A549 (cell line): Measurements from ENCODE around the gene SPATA16.

Experiments used
- JUN ChIP-seq, 2 experiments: fragments of >200 bp; sonication (Bioruptor Twin); formaldehyde crosslinking; IDR thresholded peaks; 2 replicates in 1 of 2; 3 replicates in 1 of 2; pipeline ENCODE4 v1.6.1; 2016 to 2017
- POLR2A ChIP-seq: IDR thresholded peaks from 2 replicates; pipeline ENCODE4 v1.6.1; 2012; ENCODE audit warnings: mild to moderate bottlenecking, low read length
- REST ChIP-seq: fragments of 200-600 bp; sonication (generic); IDR thresholded peaks from 2 replicates; pipeline ENCODE4 v1.6.1; 2016; ENCODE audit warnings: antibody characterized with exemption, mild to moderate bottlenecking, moderate library complexity
- RFX5 ChIP-seq: fragments of 450-650 bp; IDR thresholded peaks from 2 replicates; pipeline ENCODE4 v1.7.1; 2014; ENCODE audit warnings: antibody characterized with exemption, mild to moderate bottlenecking, moderate library complexity
- RNF2 ChIP-seq: fragments of 200-600 bp; sonication (generic); IDR thresholded peaks from 2 replicates; pipeline ENCODE4 v1.6.1; 2016; ENCODE audit warnings: low read depth, mild to moderate bottlenecking, antibody characterized with exemption, moderate library complexity, borderline replicate concordance
- USF2 ChIP-seq: fragments of 450-650 bp; IDR thresholded peaks from 2 replicates; pipeline ENCODE4 v1.6.1; 2014; ENCODE audit warnings: antibody characterized with exemption
- ZSCAN20 ChIP-seq: fragments of 250-450 bp; sonication (Bioruptor Pico); IDR thresholded peaks from 2 replicates; pipeline ENCODE4 v1.8.0; 2022; ENCODE audit warnings: mild to moderate bottlenecking, moderate library complexity
- TF ChIP-seq, protein P1 (sequence below): fragments of >200 bp; sonication (Bioruptor Twin); formaldehyde crosslinking; IDR thresholded peaks from 3 replicates; pipeline ENCODE4 v1.5.1; 2016
- TF ChIP-seq, protein P2 (sequence below): fragments of 250-450 bp; sonication (Bioruptor Pico); IDR thresholded peaks from 2 replicates; pipeline ENCODE4 v1.5.0; 2021; ENCODE audit warnings: mild to moderate bottlenecking, moderate library complexity, borderline replicate concordance

GRCh38 chr3:173049360-173049759 is 91.7 kb downstream of the SPATA16 start:
- no peak for TF ChIP-seq RNF2
- TF ChIP-seq, protein P1, sequence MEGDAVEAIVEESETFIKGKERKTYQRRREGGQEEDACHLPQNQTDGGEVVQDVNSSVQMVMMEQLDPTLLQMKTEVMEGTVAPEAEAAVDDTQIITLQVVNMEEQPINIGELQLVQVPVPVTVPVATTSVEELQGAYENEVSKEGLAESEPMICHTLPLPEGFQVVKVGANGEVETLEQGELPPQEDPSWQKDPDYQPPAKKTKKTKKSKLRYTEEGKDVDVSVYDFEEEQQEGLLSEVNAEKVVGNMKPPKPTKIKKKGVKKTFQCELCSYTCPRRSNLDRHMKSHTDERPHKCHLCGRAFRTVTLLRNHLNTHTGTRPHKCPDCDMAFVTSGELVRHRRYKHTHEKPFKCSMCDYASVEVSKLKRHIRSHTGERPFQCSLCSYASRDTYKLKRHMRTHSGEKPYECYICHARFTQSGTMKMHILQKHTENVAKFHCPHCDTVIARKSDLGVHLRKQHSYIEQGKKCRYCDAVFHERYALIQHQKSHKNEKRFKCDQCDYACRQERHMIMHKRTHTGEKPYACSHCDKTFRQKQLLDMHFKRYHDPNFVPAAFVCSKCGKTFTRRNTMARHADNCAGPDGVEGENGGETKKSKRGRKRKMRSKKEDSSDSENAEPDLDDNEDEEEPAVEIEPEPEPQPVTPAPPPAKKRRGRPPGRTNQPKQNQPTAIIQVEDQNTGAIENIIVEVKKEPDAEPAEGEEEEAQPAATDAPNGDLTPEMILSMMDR, result no peak
- TF ChIP-seq POLR2A, result no peak
- TF ChIP-seq REST, result no peak
- TF ChIP-seq, protein P2, sequence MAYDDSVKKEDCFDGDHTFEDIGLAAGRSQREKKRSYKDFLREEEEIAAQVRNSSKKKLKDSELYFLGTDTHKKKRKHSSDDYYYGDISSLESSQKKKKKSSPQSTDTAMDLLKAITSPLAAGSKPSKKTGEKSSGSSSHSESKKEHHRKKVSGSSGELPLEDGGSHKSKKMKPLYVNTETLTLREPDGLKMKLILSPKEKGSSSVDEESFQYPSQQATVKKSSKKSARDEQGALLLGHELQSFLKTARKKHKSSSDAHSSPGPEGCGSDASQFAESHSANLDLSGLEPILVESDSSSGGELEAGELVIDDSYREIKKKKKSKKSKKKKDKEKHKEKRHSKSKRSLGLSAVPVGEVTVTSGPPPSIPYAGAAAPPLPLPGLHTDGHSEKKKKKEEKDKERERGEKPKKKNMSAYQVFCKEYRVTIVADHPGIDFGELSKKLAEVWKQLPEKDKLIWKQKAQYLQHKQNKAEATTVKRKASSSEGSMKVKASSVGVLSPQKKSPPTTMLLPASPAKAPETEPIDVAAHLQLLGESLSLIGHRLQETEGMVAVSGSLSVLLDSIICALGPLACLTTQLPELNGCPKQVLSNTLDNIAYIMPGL (CRISPR knock-in tag), result no peak
- no peak for TF ChIP-seq RFX5
- no peak for TF ChIP-seq USF2
- TF ChIP-seq ZSCAN20 (CRISPR knock-in tag), result no peak
- TF ChIP-seq JUN (IDR thresholded peaks at IDR 0.05), result no peak
